GM21381 (cell line): ENCODE measurements around the gene SPDYC.
"Not testable (repeated sequence)": the region's sequence is repeated elsewhere in the genome, so short reads cannot be mapped to it uniquely, and the experiment has no call there.

Source experiments
- ATAC-seq: cut with Tn5 transposase; IDR thresholded peaks from one replicate; pipeline ENCODE4 v1.9.1; 2021; ENCODE audit warnings: mild to moderate bottlenecking, moderate library complexity; ENCODE audit not compliant: unreplicated experiment

SPDYC gene

GRCh38 chr11:65166893-65167292 is 3.1 kb upstream of the SPDYC start:
- no peak for ATAC-seq

- ATAC-seq, result no peak
Measured at GRCh38 chr11:65167656-65168055, 2.4 kb upstream of the SPDYC start.

- no peak for ATAC-seq
Measured at GRCh38 chr11:65169164-65169641, 830 bp upstream of the SPDYC start.

GRCh38 chr11:65172600-65172999 is 2.6 kb downstream of the SPDYC start:
- no peak for ATAC-seq

GRCh38 chr11:65174571-65175010 is 4.6 kb downstream of the SPDYC start:
- not testable (repeated sequence) for ATAC-seq

- peak; percentile 57 for ATAC-seq
Measured at GRCh38 chr11:65180877-65181568, 11.0 kb downstream of the SPDYC start.

- ATAC-seq, result peak; percentile 35
Measured at GRCh38 chr11:65181569-65182257, 11.7 kb downstream of the SPDYC start, which contains the start of gene CAPN1. Gene CAPN1, plus strand, starts transcription at chr11:65181928. Its CDS starts 774 bp downstream, at chr11:65182702.

GRCh38 chr11:65182258-65183170 is 12.5 kb downstream of the SPDYC start:
- ATAC-seq, result no peak

GRCh38 chr11:65183201-65183891 is 13.3 kb downstream of the SPDYC start:
- no peak for ATAC-seq

GRCh38 chr11:65184146-65184545 is 14.1 kb downstream of the SPDYC start:
- ATAC-seq, result no peak

GRCh38 chr11:65185171-65185570 is 15.1 kb downstream of the SPDYC start:
- no peak for ATAC-seq

GRCh38 chr11:65185869-65186341 is 15.9 kb downstream of the SPDYC start:
- ATAC-seq, result no peak

GRCh38 chr11:65186701-65187100 is 16.7 kb downstream of the SPDYC start:
- no peak for ATAC-seq

- no peak for ATAC-seq
Measured at GRCh38 chr11:65187146-65187675, 17.2 kb downstream of the SPDYC start.

GRCh38 chr11:65187971-65188461 is 18.0 kb downstream of the SPDYC start:
- ATAC-seq, result no peak

GRCh38 chr11:65188486-65188885 is 18.5 kb downstream of the SPDYC start:
- no peak for ATAC-seq

- no peak for ATAC-seq
Measured at GRCh38 chr11:65189191-65189590, 19.2 kb downstream of the SPDYC start.

- ATAC-seq, result no peak
Measured at GRCh38 chr11:65194564-65194963, 24.5 kb downstream of the SPDYC start.

- ATAC-seq, result no peak
Measured at GRCh38 chr11:65204143-65204542, 34.1 kb downstream of the SPDYC start.
